GM23338 (cell line): ENCODE measurements around the gene CCNA1.

Source experiments
- CREB1 ChIP-seq: fragments of 250-450 bp; sonication (Bioruptor Pico); IDR thresholded peaks from 2 replicates; pipeline ENCODE4 v1.5.0; 2020; ENCODE audit warnings: low read depth, mild to moderate bottlenecking, moderate library complexity
- EZH2 ChIP-seq: fragments of 200-600 bp; sonication (generic); IDR thresholded peaks from one replicate; pipeline ENCODE4 v1.8.0; 2017; ENCODE audit warnings: antibody characterized with exemption, mild to moderate bottlenecking, low read depth; ENCODE audit not compliant: unreplicated experiment
- EZH2phosphoT487 ChIP-seq: fragments of 200-600 bp; sonication (generic); IDR thresholded peaks from one replicate; pipeline ENCODE4 v1.8.1; 2018; ENCODE audit warnings: antibody characterized with exemption; ENCODE audit not compliant: unreplicated experiment
- JUNB ChIP-seq: IDR thresholded peaks from one replicate; pipeline ENCODE4 v1.6.1; 2016; ENCODE audit warnings: antibody characterized with exemption; ENCODE audit not compliant: unreplicated experiment
- POLR2AphosphoS5 ChIP-seq: IDR thresholded peaks from 2 replicates; pipeline ENCODE4 v1.6.1; 2016; ENCODE audit warnings: antibody characterized with exemption, low read depth
- TF ChIP-seq, protein P1 (sequence below), 2 experiments: fragments of 200-600 bp in 1 of 2; sonication (generic) in 1 of 2; conservative IDR thresholded peaks; 2 replicates each; pipeline versions ENCODE4 v1.5.1 to v1.6.1; 2016 to 2017; ENCODE audit warnings: antibody characterized with exemption in 2 of 2, low read depth in 2 of 2, mild to moderate bottlenecking in 2 of 2, moderate library complexity in 1 of 2
- TF ChIP-seq, protein P2 (sequence below): IDR thresholded peaks from one replicate; pipeline ENCODE4 v1.6.1; 2018; ENCODE audit warnings: antibody characterized with exemption; ENCODE audit not compliant: unreplicated experiment

DNA sequence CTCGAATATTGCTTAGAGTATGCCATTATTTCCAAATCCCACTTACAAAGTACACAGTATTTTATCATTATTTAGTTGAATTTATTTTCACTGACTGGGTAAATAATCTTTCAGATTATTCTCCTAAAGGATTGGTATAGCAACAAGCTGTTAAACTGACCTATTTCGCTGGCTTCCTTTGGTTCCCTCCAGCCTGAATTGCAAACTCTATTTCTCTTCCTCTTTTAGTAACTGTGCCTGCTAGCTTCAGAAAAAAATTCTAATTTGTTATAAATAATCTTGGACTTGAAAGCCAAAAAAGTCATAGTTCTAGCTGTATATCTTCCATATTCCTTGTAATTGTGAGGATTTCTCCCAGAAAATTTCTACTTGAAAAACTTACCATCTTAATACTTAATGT lies 15.0 kb upstream of the CCNA1 start:
- TF ChIP-seq, protein P1, sequence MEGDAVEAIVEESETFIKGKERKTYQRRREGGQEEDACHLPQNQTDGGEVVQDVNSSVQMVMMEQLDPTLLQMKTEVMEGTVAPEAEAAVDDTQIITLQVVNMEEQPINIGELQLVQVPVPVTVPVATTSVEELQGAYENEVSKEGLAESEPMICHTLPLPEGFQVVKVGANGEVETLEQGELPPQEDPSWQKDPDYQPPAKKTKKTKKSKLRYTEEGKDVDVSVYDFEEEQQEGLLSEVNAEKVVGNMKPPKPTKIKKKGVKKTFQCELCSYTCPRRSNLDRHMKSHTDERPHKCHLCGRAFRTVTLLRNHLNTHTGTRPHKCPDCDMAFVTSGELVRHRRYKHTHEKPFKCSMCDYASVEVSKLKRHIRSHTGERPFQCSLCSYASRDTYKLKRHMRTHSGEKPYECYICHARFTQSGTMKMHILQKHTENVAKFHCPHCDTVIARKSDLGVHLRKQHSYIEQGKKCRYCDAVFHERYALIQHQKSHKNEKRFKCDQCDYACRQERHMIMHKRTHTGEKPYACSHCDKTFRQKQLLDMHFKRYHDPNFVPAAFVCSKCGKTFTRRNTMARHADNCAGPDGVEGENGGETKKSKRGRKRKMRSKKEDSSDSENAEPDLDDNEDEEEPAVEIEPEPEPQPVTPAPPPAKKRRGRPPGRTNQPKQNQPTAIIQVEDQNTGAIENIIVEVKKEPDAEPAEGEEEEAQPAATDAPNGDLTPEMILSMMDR (conservative IDR thresholded peaks at IDR 0.05; ENCODE audit: low read depth in 2 of 2) = no peak
- TF ChIP-seq POLR2AphosphoS5 (no peak), EZH2phosphoT487 (no peak), JUNB (no peak), EZH2 (no peak), CREB1 (CRISPR knock-in tag) (no peak)
- TF ChIP-seq, protein P2, sequence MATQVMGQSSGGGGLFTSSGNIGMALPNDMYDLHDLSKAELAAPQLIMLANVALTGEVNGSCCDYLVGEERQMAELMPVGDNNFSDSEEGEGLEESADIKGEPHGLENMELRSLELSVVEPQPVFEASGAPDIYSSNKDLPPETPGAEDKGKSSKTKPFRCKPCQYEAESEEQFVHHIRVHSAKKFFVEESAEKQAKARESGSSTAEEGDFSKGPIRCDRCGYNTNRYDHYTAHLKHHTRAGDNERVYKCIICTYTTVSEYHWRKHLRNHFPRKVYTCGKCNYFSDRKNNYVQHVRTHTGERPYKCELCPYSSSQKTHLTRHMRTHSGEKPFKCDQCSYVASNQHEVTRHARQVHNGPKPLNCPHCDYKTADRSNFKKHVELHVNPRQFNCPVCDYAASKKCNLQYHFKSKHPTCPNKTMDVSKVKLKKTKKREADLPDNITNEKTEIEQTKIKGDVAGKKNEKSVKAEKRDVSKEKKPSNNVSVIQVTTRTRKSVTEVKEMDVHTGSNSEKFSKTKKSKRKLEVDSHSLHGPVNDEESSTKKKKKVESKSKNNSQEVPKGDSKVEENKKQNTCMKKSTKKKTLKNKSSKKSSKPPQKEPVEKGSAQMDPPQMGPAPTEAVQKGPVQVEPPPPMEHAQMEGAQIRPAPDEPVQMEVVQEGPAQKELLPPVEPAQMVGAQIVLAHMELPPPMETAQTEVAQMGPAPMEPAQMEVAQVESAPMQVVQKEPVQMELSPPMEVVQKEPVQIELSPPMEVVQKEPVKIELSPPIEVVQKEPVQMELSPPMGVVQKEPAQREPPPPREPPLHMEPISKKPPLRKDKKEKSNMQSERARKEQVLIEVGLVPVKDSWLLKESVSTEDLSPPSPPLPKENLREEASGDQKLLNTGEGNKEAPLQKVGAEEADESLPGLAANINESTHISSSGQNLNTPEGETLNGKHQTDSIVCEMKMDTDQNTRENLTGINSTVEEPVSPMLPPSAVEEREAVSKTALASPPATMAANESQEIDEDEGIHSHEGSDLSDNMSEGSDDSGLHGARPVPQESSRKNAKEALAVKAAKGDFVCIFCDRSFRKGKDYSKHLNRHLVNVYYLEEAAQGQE = no peak
